Mesenchymal stem cell (in vitro differentiated cells and primary cell): Measurements from ENCODE around the gene AHCY.
"Not testable (repeated sequence)": the region's sequence is repeated elsewhere in the genome, so short reads cannot be mapped to it uniquely, and the experiment has no call there.

Experiments
- DNase-seq: peaks from one replicate; pipeline ENCODE4 v3.0.0-alpha.2; 2013
- H2AFZ ChIP-seq: one replicate; pipeline ENCODE4 v1.6.1; 2013; ENCODE audit warnings: low read depth, mild to moderate bottlenecking, control low read depth, inconsistent platforms, low read length, moderate library complexity
- H2AK5ac ChIP-seq: 2 replicates; pipeline ENCODE4 v1.6.1; 2013; ENCODE audit warnings: low read length, moderate library complexity, mild to moderate bottlenecking, inconsistent platforms; ENCODE audit not compliant: severe bottlenecking
- H2BK120ac ChIP-seq: one replicate; pipeline ENCODE4 v1.6.1; 2013; ENCODE audit warnings: low read depth, mild to moderate bottlenecking, inconsistent platforms, low read length, moderate library complexity
- H2BK12ac ChIP-seq, 2 experiments: one replicate each; pipeline ENCODE4 v1.6.1; 2013; ENCODE audit warnings: inconsistent platforms in 2 of 2, low read length in 2 of 2, mild to moderate bottlenecking in 2 of 2, moderate library complexity in 2 of 2, control low read depth in 1 of 2
- H2BK15ac ChIP-seq: one replicate; pipeline ENCODE4 v1.6.1; 2013; ENCODE audit warnings: mild to moderate bottlenecking, low read depth, inconsistent platforms; ENCODE audit not compliant: poor library complexity, severe bottlenecking
- H2BK5ac ChIP-seq: 2 replicates; pipeline ENCODE4 v1.6.1; 2013; ENCODE audit warnings: low read depth, mild to moderate bottlenecking, low read length, control low read depth, inconsistent platforms; ENCODE audit not compliant: poor library complexity, severe bottlenecking
- H3K14ac ChIP-seq, 2 experiments: one replicate each; pipeline ENCODE4 v1.6.1; 2013; ENCODE audit warnings: inconsistent platforms in 2 of 2, low read length in 2 of 2, control low read depth in 1 of 2, mild to moderate bottlenecking in 1 of 2, moderate library complexity in 1 of 2
- H3K18ac ChIP-seq, 2 experiments: one replicate each; pipeline ENCODE4 v1.6.1; 2013; ENCODE audit warnings: inconsistent platforms in 2 of 2, low read length in 2 of 2, control low read depth in 1 of 2, low read depth in 1 of 2, mild to moderate bottlenecking in 1 of 2
- H3K23ac ChIP-seq, 2 experiments: one replicate each; pipeline ENCODE4 v1.6.1; 2013; ENCODE audit warnings: inconsistent platforms in 2 of 2, low read length in 2 of 2, mild to moderate bottlenecking in 2 of 2, moderate library complexity in 2 of 2, control low read depth in 1 of 2
- H3K27ac ChIP-seq: 2 replicates; pipeline ENCODE4 v1.5.1; 2013; ENCODE audit warnings: mild to moderate bottlenecking, moderate library complexity, low read length, control low read depth, inconsistent platforms; ENCODE audit not compliant: poor library complexity, severe bottlenecking
- H3K27me3 ChIP-seq, 2 experiments: 2 replicates each; pipeline versions ENCODE4 v1.6.1 to v1.7.0; 2013; ENCODE audit warnings: low read length in 2 of 2, mild to moderate bottlenecking in 2 of 2, moderate library complexity in 2 of 2, control low read depth in 1 of 2, inconsistent platforms in 1 of 2; ENCODE audit not compliant: control insufficient read depth in 1 of 2, insufficient read depth in 1 of 2
- H3K36me3 ChIP-seq, 2 experiments: 2 replicates each; pipeline versions ENCODE4 v1.6.1 to v1.7.0; 2013; ENCODE audit warnings: low read length in 2 of 2, control low read depth in 1 of 2, inconsistent platforms in 1 of 2, low read depth in 1 of 2, mild to moderate bottlenecking in 1 of 2; ENCODE audit not compliant: insufficient read depth in 2 of 2, control insufficient read depth in 1 of 2
- H3K4ac ChIP-seq, 2 experiments: one replicate each; pipeline ENCODE4 v1.6.1; 2013; ENCODE audit warnings: inconsistent platforms in 2 of 2, low read length in 2 of 2, mild to moderate bottlenecking in 2 of 2, moderate library complexity in 2 of 2, control low read depth in 1 of 2, low read depth in 1 of 2
- H3K4me1 ChIP-seq: 2 replicates; pipeline ENCODE4 v1.6.1; 2013; ENCODE audit warnings: low read depth, low read length, control low read depth; ENCODE audit not compliant: control insufficient read depth, insufficient read depth
- H3K4me2 ChIP-seq: 2 replicates; pipeline ENCODE4 v1.6.1; 2013; ENCODE audit warnings: low read length, mild to moderate bottlenecking, inconsistent platforms; ENCODE audit not compliant: poor library complexity, severe bottlenecking
- H3K4me3 ChIP-seq, 2 experiments: 2 replicates each; pipeline versions ENCODE4 v1.5.1 to v1.7.0; 2013; ENCODE audit warnings: low read length in 2 of 2, mild to moderate bottlenecking in 2 of 2, control low read depth in 1 of 2, low read depth in 1 of 2; ENCODE audit not compliant: insufficient read depth in 1 of 2
- H3K79me1 ChIP-seq: replicated peaks from 2 replicates; pipeline ENCODE4 v1.6.1; 2013; ENCODE audit warnings: mild to moderate bottlenecking, control low read depth, low read length, inconsistent platforms; ENCODE audit not compliant: poor library complexity, severe bottlenecking
- H3K9ac ChIP-seq: 2 replicates; pipeline ENCODE4 v1.7.0; 2013; ENCODE audit warnings: mild to moderate bottlenecking, low read length, moderate library complexity
- H3K9me3 ChIP-seq: 2 replicates; pipeline ENCODE4 v1.7.0; 2013; ENCODE audit warnings: mild to moderate bottlenecking, low read length; ENCODE audit not compliant: control insufficient read depth
- H4K8ac ChIP-seq: one replicate; pipeline ENCODE4 v1.6.1; 2013; ENCODE audit warnings: inconsistent platforms, mild to moderate bottlenecking, low read length, moderate library complexity
- H4K91ac ChIP-seq: one replicate; pipeline ENCODE4 v1.6.1; 2013; ENCODE audit warnings: mild to moderate bottlenecking, low read length, inconsistent platforms
- WGBS: methylation state at CpG from one replicate; pipeline ENCODE4 v1.1.7; 2013; ENCODE audit warnings: mixed read lengths; 5-methylcytosine and 5-hydroxymethylcytosine counted together

The AHCY gene

GRCh38 chr20:34299556-34300255 lies 3.4 kb downstream of the AHCY start:
- no peak overlapping the region for H3K27ac ChIP-seq
- no peak overlapping the region for H2BK12ac ChIP-seq

DNA sequence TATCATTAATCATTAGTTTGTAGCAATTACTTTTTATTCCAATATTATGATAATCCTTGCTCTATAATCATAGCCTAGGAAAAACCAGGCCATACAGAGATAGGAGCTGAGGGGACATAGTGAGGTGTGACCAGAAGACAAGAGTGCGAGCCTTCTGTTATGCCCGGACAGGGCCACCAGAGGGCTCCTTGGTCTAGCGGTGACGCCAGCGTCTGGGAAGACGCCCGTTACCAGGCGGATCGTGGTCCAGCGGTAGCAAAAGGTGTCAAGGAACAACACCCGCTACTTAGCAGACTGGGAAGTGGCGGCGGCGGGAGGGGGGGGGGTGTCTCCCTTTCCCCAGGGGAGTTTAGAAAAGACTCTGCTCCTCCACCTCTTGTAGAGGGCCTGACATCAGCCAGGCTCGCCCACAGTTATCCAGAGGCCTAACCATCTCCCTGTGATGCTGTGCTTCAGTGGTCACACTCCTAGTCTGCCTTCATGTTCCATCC lies 4.8 kb downstream of the AHCY start:
- H2BK12ac ChIP-seq, H2AK5ac ChIP-seq, H2BK15ac ChIP-seq, H4K91ac ChIP-seq, H4K8ac ChIP-seq, H3K27ac ChIP-seq, H3K23ac ChIP-seq, H3K4me3 ChIP-seq, H3K4me2 ChIP-seq, H3K9ac ChIP-seq, H2BK5ac ChIP-seq, H3K4ac ChIP-seq, DNase-seq, H3K18ac ChIP-seq, H3K27me3 ChIP-seq, H2AFZ ChIP-seq, H3K9me3 ChIP-seq, H3K14ac ChIP-seq, H2BK120ac ChIP-seq: not testable (repeated sequence)
- Histone ChIP-seq H3K79me1 (peaks cover 35% of the 10 kb centered on the region), H3K36me3 (peaks cover 21 to 22% of the 10 kb centered on the region in 2 experiments), H3K4me1 (peaks cover 21% of the 10 kb centered on the region)
- 29% methylated on average over 4 of the region's 15 CpGs for WGBS

More at GRCh38 chr20:34299556-34300255, 3.4 kb downstream of the AHCY start:
- no peak overlapping the region for H4K91ac ChIP-seq
- no peak overlapping the region for H3K14ac ChIP-seq
- H2BK5ac ChIP-seq, result no peak overlapping the region
- H3K4ac ChIP-seq, result no peak overlapping the region
- 81% methylated on average over 7 of the region's 11 CpGs for WGBS
- peaks cover 8 to 9% of the 10 kb centered on the region in 2 experiments for H3K36me3 ChIP-seq
- no peak overlapping the region for H2BK15ac ChIP-seq
- H3K4me2 ChIP-seq, result no peak overlapping the region
- no peak overlapping the region for H3K23ac ChIP-seq
- H3K9me3 ChIP-seq, result no peaks in the 10 kb centered on the region
- DNase-seq, result no peak
- no peak overlapping the region for H3K4me3 ChIP-seq
- peaks cover 23% of the 10 kb centered on the region for H3K4me1 ChIP-seq
- H3K9ac ChIP-seq, result no peak overlapping the region
- no peak overlapping the region for H2AK5ac ChIP-seq
- no peak overlapping the region for H4K8ac ChIP-seq
- no peak overlapping the region for H3K18ac ChIP-seq
- no peak overlapping the region for H2BK120ac ChIP-seq
- no peak overlapping the region for H2AFZ ChIP-seq
- H3K27me3 ChIP-seq, result no peaks in the 10 kb centered on the region
- peaks cover 23% of the 10 kb centered on the region for H3K79me1 ChIP-seq

- no peak overlapping the region for H4K8ac ChIP-seq
- H2BK5ac ChIP-seq, result no peak overlapping the region
- no peak overlapping the region for H2AFZ ChIP-seq
- no peak overlapping the region for H2AK5ac ChIP-seq
- WGBS, result 94% methylated on average over 2 of the region's 3 CpGs
- no peak overlapping the region for H3K9ac ChIP-seq
- H3K4ac ChIP-seq, result no peak overlapping the region
- H3K14ac ChIP-seq, result no peak overlapping the region
- H2BK12ac ChIP-seq, result no peak overlapping the region
- H3K27ac ChIP-seq, result no peak overlapping the region
- peaks cover 49% of the 10 kb centered on the region for H3K79me1 ChIP-seq
- H4K91ac ChIP-seq, result no peak overlapping the region
- H3K18ac ChIP-seq, result no peak overlapping the region
- no peak overlapping the region for H3K4me3 ChIP-seq
- no peak overlapping the region for H2BK15ac ChIP-seq
- no peak overlapping the region for H2BK120ac ChIP-seq
- no peaks in the 10 kb centered on the region for H3K9me3 ChIP-seq
- no peak overlapping the region for H3K4me2 ChIP-seq
- no peaks in the 10 kb centered on the region for H3K27me3 ChIP-seq
- H3K4me1 ChIP-seq, result peaks cover 15% of the 10 kb centered on the region
- H3K23ac ChIP-seq, result no peak overlapping the region
- no peak for DNase-seq
- peaks cover 40 to 41% of the 10 kb centered on the region in 2 experiments for H3K36me3 ChIP-seq
Measured at GRCh38 chr20:34296468-34296867, 6.7 kb downstream of the AHCY start.

DNA sequence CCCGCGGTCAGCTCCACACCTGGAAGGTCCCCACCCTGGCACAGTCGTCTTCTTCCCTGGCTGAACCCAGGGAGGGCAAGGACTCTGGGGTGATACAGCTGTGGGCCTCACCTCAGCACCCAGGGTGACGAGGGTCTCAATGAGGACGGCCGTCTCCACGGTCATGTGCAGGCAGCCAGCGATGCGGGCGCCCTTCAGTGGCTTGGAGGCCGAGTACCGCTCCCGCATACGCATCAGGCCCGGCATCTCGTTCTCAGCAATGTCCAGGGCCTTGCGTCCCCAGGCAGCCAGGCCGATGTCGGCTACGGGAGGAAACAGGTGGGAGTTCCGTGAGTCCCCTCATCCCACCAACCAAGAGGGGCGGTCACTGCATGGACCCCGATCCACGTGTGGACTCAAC lies 7.9 kb downstream of the AHCY start:
- Histone ChIP-seq H3K9ac (no peak overlapping the region), H3K18ac (no peak overlapping the region), H3K79me1 (peaks cover 46% of the 10 kb centered on the region), H3K27ac (no peak overlapping the region), H3K9me3 (no peaks in the 10 kb centered on the region), H2BK120ac (no peak overlapping the region), H3K4me1 (peaks cover 5% of the 10 kb centered on the region), H3K4me3 (peak overlapping the region in 1 of 2 experiments; percentile 19), H2BK12ac (no peak overlapping the region), H2BK5ac (no peak overlapping the region), H3K27me3 (no peaks in the 10 kb centered on the region), H3K14ac (no peak overlapping the region), H2AFZ (no peak overlapping the region), H4K91ac (no peak overlapping the region), H2AK5ac (no peak overlapping the region), H3K4ac (no peak overlapping the region), H2BK15ac (no peak overlapping the region), H3K36me3 (peaks cover 52 to 53% of the 10 kb centered on the region in 2 experiments), H4K8ac (no peak overlapping the region), H3K4me2 (no peak overlapping the region), H3K23ac (no peak overlapping the region)
- no peak for DNase-seq
- 98% methylated on average over 24 of the region's 24 CpGs for WGBS
